HCT116 (cell line): ENCODE measurements around the gene HSD17B3. TPM values are rescaled to one million over a fixed set of nuclear protein-coding genes. Genes with fewer than 3 reads are reported as not detected.
A peak's percentile ranks its signal among the peaks of the same experiment; 100 is the strongest.

ENCODE experiments used
- ATAC-seq: fragments of 200-7000 bp; cut with Tn5 transposase; 2 replicates; pipeline ENCODE4 v1.9.1; 2020; ENCODE audit warnings: mild to moderate bottlenecking, moderate library complexity
- BruUV-seq: library from RNA; stranded (reverse); fragments of 400-500 nt; replicated peaks from 2 replicates; lab custom pipeline; 2021; lab: Mats Ljungman, UMichigan
- CTCF ChIA-PET: fragments of 300-600 bp; sonication (Branson Sonifier 250); formaldehyde crosslinking; loops from one replicate; lab custom pipeline; 2021; ENCODE audit warnings: antibody characterized with exemption; lab: Charles Lee
- POLR2A ChIA-PET: fragments of 300-600, 350-600 bp; sonication (Branson Sonifier 250); formaldehyde crosslinking; loops from one replicate; lab custom pipeline; 2021; ENCODE audit warnings: antibody characterized with exemption; lab: Charles Lee
- RAD21 ChIA-PET, 2 experiments: fragments of 300-600 bp; sonication (Branson Sonifier 250); formaldehyde crosslinking; loops; one replicate each; lab custom pipeline; 2023; ENCODE audit warnings: low total read pairs in 2 of 2; ENCODE audit not compliant: uncharacterized antibody in 2 of 2, unreplicated experiment in 2 of 2, low non-redundant PET in 1 of 2; lab: Charles Lee
- DNase-seq: peaks from one replicate; pipeline ENCODE4 v3.0.0-alpha.2; 2010; ENCODE audit warnings: low read depth, low spot score
- H2AFZ ChIP-seq: fragments of 200-600 bp; shearing (Covaris generic), sonication (generic); 2 replicates; pipeline ENCODE4 v1.6.1; 2017; ENCODE audit warnings: low read depth, mixed run types, mixed read lengths, antibody characterized with exemption, low read length; ENCODE audit not compliant: poor library complexity, severe bottlenecking
- H3K27ac ChIP-seq: 2 replicates; pipeline ENCODE4 v1.5.1; 2012; ENCODE audit warnings: low read depth, low read length
- H3K27me3 ChIP-seq: fragments of 200-600 bp; sonication (generic); 2 replicates; pipeline ENCODE4 v1.6.1; 2016; ENCODE audit warnings: mixed run types, low read length, mixed read lengths; ENCODE audit not compliant: insufficient read depth
- H3K36me3 ChIP-seq, 2 experiments: fragments of 200-500 bp in 1 of 2; fragments of 200-600 bp in 1 of 2; sonication (Bioruptor generic) in 1 of 2; sonication (generic) in 1 of 2; 2 replicates each; pipeline versions ENCODE4 v1.5.1 to v1.6.1; 2014 to 2016; ENCODE audit warnings: low read length in 2 of 2, inconsistent platforms in 1 of 2, mixed read lengths in 1 of 2, mixed run types in 1 of 2; ENCODE audit not compliant: insufficient read depth in 2 of 2, control insufficient read depth in 1 of 2
- H3K4me1 ChIP-seq, 2 experiments: fragments of 200-600 bp in 1 of 2; sonication (generic) in 1 of 2; 2 replicates each; pipeline versions ENCODE4 v1.5.1 to v1.6.1; 2012 to 2017; ENCODE audit warnings: low read length in 2 of 2, inconsistent platforms in 1 of 2, mild to moderate bottlenecking in 1 of 2, mixed read lengths in 1 of 2, mixed run types in 1 of 2, moderate library complexity in 1 of 2; ENCODE audit not compliant: insufficient read depth in 2 of 2, control insufficient read depth in 1 of 2
- H3K4me2 ChIP-seq: fragments of 200-600 bp; sonication (generic); 2 replicates; pipeline ENCODE4 v1.6.1; 2017; ENCODE audit warnings: mixed run types, low read length, mixed read lengths
- H3K4me3 ChIP-seq, 2 experiments: fragments of 200-600 bp in 1 of 2; sonication (generic) in 1 of 2; replicated peaks in 1 of 2; 2 replicates each; pipeline ENCODE4 v1.5.1; 2011 to 2016; ENCODE audit warnings: low read length in 2 of 2, control low read depth in 1 of 2, low read depth in 1 of 2, mild to moderate bottlenecking in 1 of 2, mixed read lengths in 1 of 2, mixed run types in 1 of 2
- H3K79me2 ChIP-seq: fragments of 200-600 bp; sonication (generic); 2 replicates; pipeline ENCODE4 v1.6.1; 2017; ENCODE audit warnings: mild to moderate bottlenecking, mixed run types, low read length, moderate library complexity, mixed read lengths; ENCODE audit not compliant: insufficient read depth
- H3K9ac ChIP-seq: fragments of 200-600 bp; sonication (generic); 2 replicates; pipeline ENCODE4 v1.6.1; 2016; ENCODE audit warnings: low read length, mixed read lengths
- H3K9me2 ChIP-seq: fragments of 200-600 bp; sonication (generic), shearing (Covaris generic); 2 replicates; pipeline ENCODE4 v1.6.1; 2017; ENCODE audit warnings: mixed run types, mild to moderate bottlenecking, moderate library complexity; ENCODE audit not compliant: insufficient read depth
- H3K9me3 ChIP-seq, 2 experiments: fragments of 200-500 bp in 1 of 2; fragments of 200-600 bp in 1 of 2; sonication (Bioruptor generic) in 1 of 2; sonication (generic) in 1 of 2; 2 replicates each; pipeline ENCODE4 v1.6.1; 2014 to 2017; ENCODE audit warnings: low read length in 2 of 2, mixed read lengths in 2 of 2, inconsistent platforms in 1 of 2, low read depth in 1 of 2, mild to moderate bottlenecking in 1 of 2, mixed run types in 1 of 2, moderate library complexity in 1 of 2; ENCODE audit not compliant: control insufficient read depth in 1 of 2, insufficient read depth in 1 of 2
- H4K20me1 ChIP-seq: fragments of 200-600 bp; sonication (generic), shearing (Covaris generic); 2 replicates; pipeline ENCODE4 v1.6.1; 2017; ENCODE audit warnings: mixed run types, mild to moderate bottlenecking, moderate library complexity; ENCODE audit not compliant: insufficient read depth
- CBX3 ChIP-seq: IDR thresholded peaks from 2 replicates; pipeline ENCODE4 v1.6.1; 2012; ENCODE audit warnings: low read depth
- CEBPB ChIP-seq: IDR thresholded peaks from 2 replicates; pipeline ENCODE4 v1.6.1; 2012; ENCODE audit warnings: low read depth
- EGR1 ChIP-seq: IDR thresholded peaks from 2 replicates; pipeline ENCODE4 v1.6.1; 2012; ENCODE audit warnings: low read depth
- ELF1 ChIP-seq: IDR thresholded peaks from 2 replicates; pipeline ENCODE4 v1.6.1; 2012; ENCODE audit warnings: low read depth, borderline replicate concordance
- EZH2 ChIP-seq: fragments of 200-600 bp; sonication (generic); IDR thresholded peaks from 2 replicates; pipeline ENCODE4 v1.6.1; 2017; ENCODE audit warnings: antibody characterized with exemption, mixed run types
- EZH2phosphoT487 ChIP-seq: fragments of 200-600 bp; IDR thresholded peaks from 2 replicates; pipeline ENCODE4 v1.6.1; 2018; ENCODE audit warnings: antibody characterized with exemption, borderline replicate concordance
- FOSL1 ChIP-seq: IDR thresholded peaks from 2 replicates; pipeline ENCODE4 v1.6.1; 2012; ENCODE audit warnings: low read depth
- JUND ChIP-seq: IDR thresholded peaks from 2 replicates; pipeline ENCODE4 v1.6.1; 2012
- POLR2A ChIP-seq: IDR thresholded peaks from 2 replicates; pipeline ENCODE4 v1.7.0; 2011; ENCODE audit warnings: borderline replicate concordance; ENCODE audit not compliant: insufficient read depth, insufficient read length; ENCODE audit errors: extremely low read depth
- RAD21 ChIP-seq: IDR thresholded peaks from 2 replicates; pipeline ENCODE4 v1.6.1; 2012; ENCODE audit warnings: low read depth, mild to moderate bottlenecking
- SIN3A ChIP-seq: IDR thresholded peaks from 2 replicates; pipeline ENCODE4 v1.6.1; 2012; ENCODE audit warnings: low read depth
- SP1 ChIP-seq: IDR thresholded peaks from 2 replicates; pipeline ENCODE4 v1.6.1; 2012; ENCODE audit warnings: low read depth
- SRF ChIP-seq: IDR thresholded peaks from 2 replicates; pipeline ENCODE4 v1.6.1; 2012; ENCODE audit warnings: low read depth
- TCF7L2 ChIP-seq: IDR thresholded peaks from 2 replicates; pipeline ENCODE4 v1.7.0; 2011; ENCODE audit warnings: borderline replicate concordance, inconsistent platforms; ENCODE audit not compliant: insufficient read depth, insufficient read length; ENCODE audit errors: extremely low read depth
- ZNF274 ChIP-seq: fragments of 200-500 bp; sonication (Bioruptor generic); IDR thresholded peaks from 2 replicates; pipeline ENCODE4 v1.6.1; 2014; ENCODE audit warnings: mild to moderate bottlenecking, low read depth, low read length, inconsistent platforms
- intact Hi-C: fragments of 100-400 bp; cut with micrococcal nuclease; formaldehyde crosslinking; loops from 2 replicates; pipeline ENCODE4 v1.10.0; 2022
- total RNA-seq: library from RNA; stranded (reverse); gene quantifications from one replicate; pipeline ENCODE4 v1.2.1, GENCODE V29; 2021; ENCODE audit not compliant: unreplicated experiment
- TF ChIP-seq, protein P1 (sequence below): IDR thresholded peaks from 2 replicates; pipeline ENCODE4 v1.6.1; 2012
- TF ChIP-seq, protein P2 (sequence below): IDR thresholded peaks from 2 replicates; pipeline ENCODE4 v1.6.1; 2011; ENCODE audit warnings: mild to moderate bottlenecking, low read length, moderate library complexity; ENCODE audit not compliant: insufficient replicate concordance; ENCODE audit errors: extremely low read depth
- TF ChIP-seq, protein P3 (sequence below), 3 experiments: fragments of 200-600 bp in 1 of 3; sonication (generic) in 1 of 3; IDR thresholded peaks in 2 of 3; conservative IDR thresholded peaks in 1 of 3; 2 replicates each; pipeline ENCODE4 v1.5.1; 2012 to 2017; ENCODE audit warnings: low read depth in 2 of 3, low read length in 2 of 3, antibody characterized with exemption in 1 of 3, borderline replicate concordance in 1 of 3, control low read depth in 1 of 3, mild to moderate bottlenecking in 1 of 3, mixed read lengths in 1 of 3, mixed run types in 1 of 3, moderate library complexity in 1 of 3; ENCODE audit not compliant: insufficient read depth in 1 of 3

HSD17B3 gene
- total RNA-seq, 1 experiment from 2014 or later: 0.37 TPM

DNA sequence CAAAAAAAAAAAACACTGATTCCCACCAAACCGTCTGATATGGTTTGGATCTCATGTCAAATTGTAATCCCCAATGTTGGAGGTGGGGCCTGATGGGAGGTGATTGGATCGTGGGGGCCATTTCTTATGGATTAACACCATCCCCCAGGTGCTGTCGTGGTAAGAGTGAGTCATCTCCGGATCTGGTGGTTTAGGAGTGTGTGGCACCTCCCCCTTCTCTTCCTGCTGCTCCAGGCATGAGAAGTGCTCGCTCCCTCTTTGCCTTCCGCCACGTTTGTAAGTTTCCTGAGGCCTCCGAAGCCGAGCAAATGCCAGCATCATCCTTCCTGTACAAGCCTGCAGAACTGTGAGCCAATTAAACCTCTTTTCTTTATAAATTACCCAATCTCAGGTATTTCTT is 45.2 kb downstream of the HSD17B3 start (continued):
- peak; percentile 45 for TF ChIP-seq TCF7L2
- peak; percentile 28; the same call in 1 of the 2 replicates for TF ChIP-seq SRF
- peak; percentile 89 for TF ChIP-seq SP1
- no peak for TF ChIP-seq EZH2phosphoT487
- no peak for TF ChIP-seq CEBPB

DNA sequence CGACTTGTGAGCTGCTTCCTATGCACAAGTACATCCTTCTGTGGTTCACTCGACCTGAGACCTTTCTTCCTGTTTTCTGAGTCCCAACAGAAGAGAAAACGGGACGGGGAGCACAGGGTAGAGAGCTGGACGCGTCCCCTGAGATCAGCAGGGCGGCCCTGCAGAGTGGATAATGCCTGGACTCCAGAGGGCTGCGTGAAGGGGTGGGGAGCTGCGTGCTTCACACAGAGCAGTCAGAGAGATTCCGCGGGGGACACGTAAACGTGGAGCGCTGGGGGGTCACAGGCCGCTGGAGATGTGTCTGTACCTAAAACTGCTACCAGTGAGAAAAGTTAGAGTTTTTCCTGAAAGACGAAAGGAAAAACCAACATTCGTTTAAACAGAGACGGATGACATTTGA is 46.3 kb downstream of the HSD17B3 start:
- no peak for ATAC-seq
- BruUV-seq: no TSS peak

More for the DNA sequence above, 46.3 kb downstream of the HSD17B3 start:
- H3K4me1 ChIP-seq: peaks cover 20 to 34% of the 10 kb centered on the region in 2 experiments; a peak in 3 of 4 replicates
- H3K4me3 ChIP-seq: no peak overlapping the region
- H2AFZ ChIP-seq: no peak overlapping the region
- H3K36me3 ChIP-seq: no peaks in the 10 kb centered on the region
- ChIA-PET POLR2A (no interaction called here), CTCF (no interaction called here), RAD21 (no interaction called here)
- H3K79me2 ChIP-seq: no peaks in the 10 kb centered on the region; the same call in 1 of the 2 replicates
- H3K9me2 ChIP-seq: no peaks in the 10 kb centered on the region
- H3K4me2 ChIP-seq: no peak overlapping the region
- H3K9ac ChIP-seq: no peak overlapping the region
- DNase-seq: no peak
- H4K20me1 ChIP-seq: no peaks in the 10 kb centered on the region
- H3K9me3 ChIP-seq: no peaks in the 10 kb centered on the region
- TF ChIP-seq, protein P1, sequence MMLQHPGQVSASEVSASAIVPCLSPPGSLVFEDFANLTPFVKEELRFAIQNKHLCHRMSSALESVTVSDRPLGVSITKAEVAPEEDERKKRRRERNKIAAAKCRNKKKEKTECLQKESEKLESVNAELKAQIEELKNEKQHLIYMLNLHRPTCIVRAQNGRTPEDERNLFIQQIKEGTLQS: no peak
- TF ChIP-seq, protein P2, sequence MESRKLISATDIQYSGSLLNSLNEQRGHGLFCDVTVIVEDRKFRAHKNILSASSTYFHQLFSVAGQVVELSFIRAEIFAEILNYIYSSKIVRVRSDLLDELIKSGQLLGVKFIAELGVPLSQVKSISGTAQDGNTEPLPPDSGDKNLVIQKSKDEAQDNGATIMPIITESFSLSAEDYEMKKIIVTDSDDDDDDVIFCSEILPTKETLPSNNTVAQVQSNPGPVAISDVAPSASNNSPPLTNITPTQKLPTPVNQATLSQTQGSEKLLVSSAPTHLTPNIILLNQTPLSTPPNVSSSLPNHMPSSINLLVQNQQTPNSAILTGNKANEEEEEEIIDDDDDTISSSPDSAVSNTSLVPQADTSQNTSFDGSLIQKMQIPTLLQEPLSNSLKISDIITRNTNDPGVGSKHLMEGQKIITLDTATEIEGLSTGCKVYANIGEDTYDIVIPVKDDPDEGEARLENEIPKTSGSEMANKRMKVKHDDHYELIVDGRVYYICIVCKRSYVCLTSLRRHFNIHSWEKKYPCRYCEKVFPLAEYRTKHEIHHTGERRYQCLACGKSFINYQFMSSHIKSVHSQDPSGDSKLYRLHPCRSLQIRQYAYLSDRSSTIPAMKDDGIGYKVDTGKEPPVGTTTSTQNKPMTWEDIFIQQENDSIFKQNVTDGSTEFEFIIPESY: no peak
- TF ChIP-seq, protein P3, sequence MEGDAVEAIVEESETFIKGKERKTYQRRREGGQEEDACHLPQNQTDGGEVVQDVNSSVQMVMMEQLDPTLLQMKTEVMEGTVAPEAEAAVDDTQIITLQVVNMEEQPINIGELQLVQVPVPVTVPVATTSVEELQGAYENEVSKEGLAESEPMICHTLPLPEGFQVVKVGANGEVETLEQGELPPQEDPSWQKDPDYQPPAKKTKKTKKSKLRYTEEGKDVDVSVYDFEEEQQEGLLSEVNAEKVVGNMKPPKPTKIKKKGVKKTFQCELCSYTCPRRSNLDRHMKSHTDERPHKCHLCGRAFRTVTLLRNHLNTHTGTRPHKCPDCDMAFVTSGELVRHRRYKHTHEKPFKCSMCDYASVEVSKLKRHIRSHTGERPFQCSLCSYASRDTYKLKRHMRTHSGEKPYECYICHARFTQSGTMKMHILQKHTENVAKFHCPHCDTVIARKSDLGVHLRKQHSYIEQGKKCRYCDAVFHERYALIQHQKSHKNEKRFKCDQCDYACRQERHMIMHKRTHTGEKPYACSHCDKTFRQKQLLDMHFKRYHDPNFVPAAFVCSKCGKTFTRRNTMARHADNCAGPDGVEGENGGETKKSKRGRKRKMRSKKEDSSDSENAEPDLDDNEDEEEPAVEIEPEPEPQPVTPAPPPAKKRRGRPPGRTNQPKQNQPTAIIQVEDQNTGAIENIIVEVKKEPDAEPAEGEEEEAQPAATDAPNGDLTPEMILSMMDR (IDR thresholded peaks at IDR 0.05 in 2 of 3, conservative IDR thresholded peaks at IDR 0.05 in 1 of 3; ENCODE audit: borderline replicate concordance in 1 of 3, insufficient read depth in 1 of 3, low read depth in 2 of 3, low read length in 2 of 3): no peak
- TF ChIP-seq SIN3A (no peak), ZNF274 (no peak), EZH2 (no peak), CBX3 (no peak), JUND (no peak), RAD21 (no peak), POLR2A (no peak), ELF1 (no peak), EZH2phosphoT487 (no peak), FOSL1 (no peak), EGR1 (no peak), TCF7L2 (no peak)
- intact Hi-C loops: loop anchor here (5.0 kb wide), 1 partner anchor 1377 kb away; the partner anchor contains the start of genes NCBP1 and TSTD2
- no peak overlapping the region for H3K27ac ChIP-seq
- no peaks in the 10 kb centered on the region for H3K27me3 ChIP-seq
